WTC11 (cell line): ENCODE data around the gene CD44.

ENCODE experiments used
- ESRRA ChIP-seq: sonication (generic); formaldehyde crosslinking; IDR thresholded peaks from 2 replicates; pipeline ENCODE4 v1.8.1; 2022; ENCODE audit warnings: mild to moderate bottlenecking, missing genetic modification reagents, borderline replicate concordance
- NR2C2 ChIP-seq: sonication (generic); formaldehyde crosslinking; IDR thresholded peaks from 2 replicates; pipeline ENCODE4 v1.8.0; 2022; ENCODE audit warnings: mild to moderate bottlenecking, missing genetic modification reagents
- ZNF121 ChIP-seq: sonication (generic); formaldehyde crosslinking; IDR thresholded peaks from 2 replicates; pipeline ENCODE4 v1.8.0; 2023; ENCODE audit warnings: missing genetic modification reagents
- TF ChIP-seq, protein P1 (sequence below): fragments of 200-600 bp; IDR thresholded peaks from 2 replicates; pipeline ENCODE4 v1.8.0; 2022; ENCODE audit warnings: antibody characterized with exemption
- TF ChIP-seq, protein P2 (sequence below): sonication (generic); formaldehyde crosslinking; IDR thresholded peaks from 2 replicates; pipeline ENCODE4 v1.8.1; 2022; ENCODE audit warnings: missing genetic modification reagents, borderline replicate concordance
- TF ChIP-seq, protein P3 (sequence below): fragments of 250-450 bp; sonication (Bioruptor Pico); IDR thresholded peaks from 2 replicates; pipeline ENCODE4 v2.1.2; 2022; ENCODE audit warnings: mild to moderate bottlenecking, moderate library complexity
- TF ChIP-seq, protein P4 (sequence below): sonication (generic); formaldehyde crosslinking; IDR thresholded peaks from 2 replicates; pipeline ENCODE4 v1.8.0; 2022; ENCODE audit warnings: mild to moderate bottlenecking, missing genetic modification reagents

DNA sequence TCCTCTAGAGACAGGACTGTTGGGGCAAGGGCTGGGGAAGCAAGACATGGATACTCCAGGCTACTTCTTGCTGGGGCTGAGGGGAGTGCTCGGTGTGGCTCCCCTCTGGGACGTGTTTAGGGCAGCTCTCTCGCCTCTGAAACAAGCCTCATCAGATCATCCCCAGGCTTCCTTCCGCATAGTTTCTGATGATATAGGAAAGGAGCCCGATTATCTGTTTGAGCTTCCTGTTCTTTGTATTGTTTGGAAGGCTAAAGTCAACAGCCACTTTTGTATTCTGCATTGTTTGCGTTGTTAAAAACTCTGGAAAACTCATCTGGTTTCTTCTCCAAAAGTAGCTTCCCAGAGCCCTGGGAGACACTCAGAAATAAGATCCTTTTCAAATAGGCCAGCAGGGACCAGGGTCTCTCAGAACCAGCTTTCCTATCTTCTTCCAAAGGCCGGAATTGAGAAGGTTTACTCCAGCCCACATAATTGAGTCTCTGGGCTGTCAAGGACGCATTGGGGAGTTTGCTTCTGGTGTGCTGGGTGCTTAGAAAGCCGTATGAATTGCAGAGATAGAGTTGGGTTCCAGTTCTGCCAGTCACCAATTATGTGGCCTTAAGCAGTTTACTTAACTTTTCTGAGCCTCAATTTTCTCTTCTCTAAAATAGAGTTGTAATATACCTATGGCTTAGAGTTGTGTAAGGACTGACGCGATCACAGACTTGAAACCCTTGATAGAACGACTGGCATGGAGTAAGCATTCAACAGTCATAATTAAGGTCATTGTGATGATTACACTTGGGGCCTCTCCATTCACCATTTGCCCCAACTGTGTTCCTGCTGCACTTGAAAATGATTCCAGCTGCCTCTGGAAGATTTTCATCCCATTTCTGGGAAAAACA lies 19.1 kb downstream of the CD44 start:
- TF ChIP-seq, protein P1, sequence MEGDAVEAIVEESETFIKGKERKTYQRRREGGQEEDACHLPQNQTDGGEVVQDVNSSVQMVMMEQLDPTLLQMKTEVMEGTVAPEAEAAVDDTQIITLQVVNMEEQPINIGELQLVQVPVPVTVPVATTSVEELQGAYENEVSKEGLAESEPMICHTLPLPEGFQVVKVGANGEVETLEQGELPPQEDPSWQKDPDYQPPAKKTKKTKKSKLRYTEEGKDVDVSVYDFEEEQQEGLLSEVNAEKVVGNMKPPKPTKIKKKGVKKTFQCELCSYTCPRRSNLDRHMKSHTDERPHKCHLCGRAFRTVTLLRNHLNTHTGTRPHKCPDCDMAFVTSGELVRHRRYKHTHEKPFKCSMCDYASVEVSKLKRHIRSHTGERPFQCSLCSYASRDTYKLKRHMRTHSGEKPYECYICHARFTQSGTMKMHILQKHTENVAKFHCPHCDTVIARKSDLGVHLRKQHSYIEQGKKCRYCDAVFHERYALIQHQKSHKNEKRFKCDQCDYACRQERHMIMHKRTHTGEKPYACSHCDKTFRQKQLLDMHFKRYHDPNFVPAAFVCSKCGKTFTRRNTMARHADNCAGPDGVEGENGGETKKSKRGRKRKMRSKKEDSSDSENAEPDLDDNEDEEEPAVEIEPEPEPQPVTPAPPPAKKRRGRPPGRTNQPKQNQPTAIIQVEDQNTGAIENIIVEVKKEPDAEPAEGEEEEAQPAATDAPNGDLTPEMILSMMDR, result no peak
- no peak for TF ChIP-seq ESRRA (CRISPR knock-in tag)
- TF ChIP-seq, protein P2, sequence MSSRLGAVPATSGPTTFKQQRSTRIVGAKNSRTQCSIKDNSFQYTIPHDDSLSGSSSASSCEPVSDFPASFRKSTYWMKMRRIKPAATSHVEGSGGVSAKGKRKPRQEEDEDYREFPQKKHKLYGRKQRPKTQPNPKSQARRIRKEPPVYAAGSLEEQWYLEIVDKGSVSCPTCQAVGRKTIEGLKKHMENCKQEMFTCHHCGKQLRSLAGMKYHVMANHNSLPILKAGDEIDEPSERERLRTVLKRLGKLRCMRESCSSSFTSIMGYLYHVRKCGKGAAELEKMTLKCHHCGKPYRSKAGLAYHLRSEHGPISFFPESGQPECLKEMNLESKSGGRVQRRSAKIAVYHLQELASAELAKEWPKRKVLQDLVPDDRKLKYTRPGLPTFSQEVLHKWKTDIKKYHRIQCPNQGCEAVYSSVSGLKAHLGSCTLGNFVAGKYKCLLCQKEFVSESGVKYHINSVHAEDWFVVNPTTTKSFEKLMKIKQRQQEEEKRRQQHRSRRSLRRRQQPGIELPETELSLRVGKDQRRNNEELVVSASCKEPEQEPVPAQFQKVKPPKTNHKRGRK (CRISPR knock-in tag), result no peak
- no peak for TF ChIP-seq ZNF121 (CRISPR knock-in tag)
- TF ChIP-seq, protein P3, sequence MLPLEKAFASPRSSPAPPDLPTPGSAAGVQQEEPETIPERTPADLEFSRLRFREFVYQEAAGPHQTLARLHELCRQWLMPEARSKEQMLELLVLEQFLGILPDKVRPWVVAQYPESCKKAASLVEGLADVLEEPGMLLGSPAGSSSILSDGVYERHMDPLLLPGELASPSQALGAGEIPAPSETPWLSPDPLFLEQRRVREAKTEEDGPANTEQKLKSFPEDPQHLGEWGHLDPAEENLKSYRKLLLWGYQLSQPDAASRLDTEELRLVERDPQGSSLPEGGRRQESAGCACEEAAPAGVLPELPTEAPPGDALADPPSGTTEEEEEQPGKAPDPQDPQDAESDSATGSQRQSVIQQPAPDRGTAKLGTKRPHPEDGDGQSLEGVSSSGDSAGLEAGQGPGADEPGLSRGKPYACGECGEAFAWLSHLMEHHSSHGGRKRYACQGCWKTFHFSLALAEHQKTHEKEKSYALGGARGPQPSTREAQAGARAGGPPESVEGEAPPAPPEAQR (CRISPR knock-in tag), result no peak
- TF ChIP-seq NR2C2 (CRISPR knock-in tag), result no peak
- TF ChIP-seq, protein P4, sequence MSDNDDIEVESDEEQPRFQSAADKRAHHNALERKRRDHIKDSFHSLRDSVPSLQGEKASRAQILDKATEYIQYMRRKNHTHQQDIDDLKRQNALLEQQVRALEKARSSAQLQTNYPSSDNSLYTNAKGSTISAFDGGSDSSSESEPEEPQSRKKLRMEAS (CRISPR knock-in tag), result no peak
